Umbilical cord (tissue), 2 donors: ENCODE data around the gene KCNJ15. TPM values are rescaled to one million over a fixed set of nuclear protein-coding genes. Genes with fewer than 3 reads are reported as not detected.

Source experiments
- DNase-seq: peaks from one replicate; pipeline ENCODE4 v3.0.0-alpha.2; 2015; ENCODE audit warnings: low spot score
- total RNA-seq: library from RNA; depleted of rRNA; stranded (reverse); fragments of >200 nt; gene quantifications from one replicate; pipeline ENCODE4 v1.2.3, GENCODE V29; 2014; ENCODE audit warnings: low replicate concordance; ENCODE audit not compliant: insufficient read depth

Gene KCNJ15
- total RNA-seq, 1 donor from 2014 or later = 4.8 TPM

- DNase-seq = no peak
These were observed 97.4 kb downstream of the KCNJ15 start for GRCh38 chr21:38354231-38354630.

GRCh38 chr21:38354746-38355145 lies 98.0 kb downstream of the KCNJ15 start:
- peak; percentile 23 for DNase-seq

- no peak for DNase-seq
These were observed 98.6 kb downstream of the KCNJ15 start for GRCh38 chr21:38355353-38355752.

- peak; percentile 75 for DNase-seq
These were observed 99.4 kb downstream of the KCNJ15 start for GRCh38 chr21:38355992-38356781.

Other genes with a start within 250 kb of the KCNJ15 start
- gene ERG, start 241.5 kb downstream of the KCNJ15 start, total RNA-seq = 14.9 TPM